Liver (tissue), 9 donors: ENCODE results near the gene WDFY3. TPM values are rescaled to one million over a fixed set of nuclear protein-coding genes. Genes with fewer than 3 reads are reported as not detected.

Source experiments
- DNase-seq: peaks from one replicate; pipeline ENCODE4 v3.0.0-alpha.2; 2017; ENCODE audit warnings: low spot score
- H3K27ac ChIP-seq, 2 donors: one replicate each; pipeline ENCODE4 v1.7.0; 2013; ENCODE audit warnings: inconsistent platforms in 2 of 2, low read length in 2 of 2, control low read depth in 1 of 2, low read depth in 1 of 2, mild to moderate bottlenecking in 1 of 2
- H3K27me3 ChIP-seq, 4 donors: one replicate each; pipeline versions ENCODE4 v1.6.1 to v1.7.0; 2013; ENCODE audit warnings: low read length in 3 of 4, inconsistent platforms in 1 of 4, mild to moderate bottlenecking in 1 of 4, moderate library complexity in 1 of 4; ENCODE audit not compliant: control insufficient read depth in 4 of 4, insufficient read depth in 4 of 4
- H3K36me3 ChIP-seq, 4 donors: one replicate each; pipeline versions ENCODE4 v1.6.1 to v1.7.0; 2013; ENCODE audit warnings: low read length in 3 of 4, mild to moderate bottlenecking in 3 of 4, low read depth in 1 of 4, moderate library complexity in 1 of 4; ENCODE audit not compliant: control insufficient read depth in 4 of 4, insufficient read depth in 3 of 4
- H3K4me1 ChIP-seq, 4 donors: one replicate each; pipeline versions ENCODE4 v1.6.1 to v1.7.0; 2013; ENCODE audit warnings: low read length in 3 of 4, mild to moderate bottlenecking in 3 of 4, moderate library complexity in 1 of 4; ENCODE audit not compliant: control insufficient read depth in 4 of 4, insufficient read depth in 4 of 4
- H3K4me3 ChIP-seq, 3 donors: one replicate each; pipeline versions ENCODE4 v1.6.1 to v1.7.0; 2013; ENCODE audit warnings: low read length in 3 of 3, control low read depth in 1 of 3, low read depth in 1 of 3, mild to moderate bottlenecking in 1 of 3
- H3K9ac ChIP-seq, 2 donors: one replicate each; pipeline ENCODE4 v1.7.0; 2013; ENCODE audit warnings: low read length in 2 of 2, mild to moderate bottlenecking in 2 of 2, moderate library complexity in 2 of 2, control low read depth in 1 of 2, low read depth in 1 of 2
- H3K9me3 ChIP-seq, 4 donors: one replicate each; pipeline versions ENCODE4 v1.6.1 to v1.7.0; 2013; ENCODE audit warnings: low read length in 3 of 4; ENCODE audit not compliant: control insufficient read depth in 4 of 4
- CTCF ChIP-seq: fragments of 150-350 bp; IDR thresholded peaks from 2 replicates; pipeline ENCODE4 v1.5.1; 2017; ENCODE audit warnings: improper control_type of control experiment, low read depth, low read length; ENCODE audit not compliant: missing input control
- FOXA1 ChIP-seq: IDR thresholded peaks from 2 replicates; pipeline ENCODE4 v1.6.1; 2016; ENCODE audit warnings: antibody characterized with exemption
- FOXA2 ChIP-seq: IDR thresholded peaks from 2 replicates; pipeline ENCODE4 v1.6.1; 2016; ENCODE audit warnings: antibody characterized with exemption
- GABPA ChIP-seq, 2 donors: IDR thresholded peaks in 1 of 2; conservative IDR thresholded peaks in 1 of 2; 2 replicates each; pipeline ENCODE4 v1.6.1; 2016; ENCODE audit warnings: antibody characterized with exemption in 2 of 2, mild to moderate bottlenecking in 1 of 2, moderate library complexity in 1 of 2
- HNF4A ChIP-seq, 2 donors: conservative IDR thresholded peaks; 2 replicates each; pipeline ENCODE4 v1.6.1; 2016; ENCODE audit warnings: antibody characterized with exemption in 2 of 2, mild to moderate bottlenecking in 2 of 2
- HNF4G ChIP-seq: IDR thresholded peaks from 2 replicates; pipeline ENCODE4 v1.6.1; 2016; ENCODE audit warnings: antibody characterized with exemption
- JUND ChIP-seq, 2 donors: IDR thresholded peaks; 2 replicates each; pipeline ENCODE4 v1.6.1; 2016; ENCODE audit warnings: antibody characterized with exemption in 2 of 2
- NR2F2 ChIP-seq: IDR thresholded peaks from 2 replicates; pipeline ENCODE4 v1.6.1; 2016; ENCODE audit warnings: antibody characterized with exemption
- RAD21 ChIP-seq, 2 donors: IDR thresholded peaks; 2 replicates each; pipeline ENCODE4 v1.6.1; 2016; ENCODE audit warnings: antibody characterized with exemption in 2 of 2, mild to moderate bottlenecking in 2 of 2
- REST ChIP-seq: IDR thresholded peaks from 2 replicates; pipeline ENCODE4 v1.6.1; 2016; ENCODE audit warnings: antibody characterized with exemption, mild to moderate bottlenecking
- RXRA ChIP-seq, 2 donors: IDR thresholded peaks; 2 replicates each; pipeline ENCODE4 v1.6.1; 2017 to 2018; ENCODE audit warnings: antibody characterized with exemption in 2 of 2, mild to moderate bottlenecking in 1 of 2
- SP1 ChIP-seq: IDR thresholded peaks from 2 replicates; pipeline ENCODE4 v1.6.1; 2018; ENCODE audit warnings: antibody characterized with exemption, mild to moderate bottlenecking
- TAF1 ChIP-seq: conservative IDR thresholded peaks from 2 replicates; pipeline ENCODE4 v1.6.1; 2016; ENCODE audit warnings: antibody characterized with exemption, mild to moderate bottlenecking
- YY1 ChIP-seq: IDR thresholded peaks from 2 replicates; pipeline ENCODE4 v1.6.1; 2016; ENCODE audit warnings: antibody characterized with exemption, mild to moderate bottlenecking
- WGBS: extraction: QIAGEN DNeasy Blood & Tissue Kit; methylation state at CpG from one replicate; pipeline ENCODE4 v1.1.7; 2013; 5-methylcytosine and 5-hydroxymethylcytosine counted together
- polyA plus RNA-seq, 2 donors: library from polyadenylated mRNA; stranded (reverse) in 1 of 2; unstranded in 1 of 2; fragments of 200-250 nt in 1 of 2; fragments of >200 nt in 1 of 2; fragmentation: Nextera tagmentation in 1 of 2; extraction: Ambion mirVana in 1 of 2; gene quantifications; one replicate each; pipeline versions ENCODE4 v1.2.1 to v1.2.3, GENCODE V29; 2013 to 2015
- total RNA-seq, 2 donors: library from RNA; depleted of rRNA; stranded (reverse); fragments of >200 nt; gene quantifications; one replicate each; pipeline ENCODE4 v1.2.3, GENCODE V29; 2014
- TF ChIP-seq, protein P1 (sequence below): IDR thresholded peaks from 2 replicates; pipeline ENCODE4 v1.6.1; 2016; ENCODE audit warnings: antibody characterized with exemption
- TF ChIP-seq, protein P2 (sequence below): IDR thresholded peaks from 2 replicates; pipeline ENCODE4 v1.6.1; 2016; ENCODE audit warnings: antibody characterized with exemption
- donor health status: healthy.
- donor health status: healthy.
- donor health status: healthy.
- donor health status: healthy.
- donor health status: healthy.

The WDFY3 gene
- total and polyA plus RNA-seq, 4 donors = 3.2 to 50.5 (median 19.2) TPM

- TF ChIP-seq, protein P1, sequence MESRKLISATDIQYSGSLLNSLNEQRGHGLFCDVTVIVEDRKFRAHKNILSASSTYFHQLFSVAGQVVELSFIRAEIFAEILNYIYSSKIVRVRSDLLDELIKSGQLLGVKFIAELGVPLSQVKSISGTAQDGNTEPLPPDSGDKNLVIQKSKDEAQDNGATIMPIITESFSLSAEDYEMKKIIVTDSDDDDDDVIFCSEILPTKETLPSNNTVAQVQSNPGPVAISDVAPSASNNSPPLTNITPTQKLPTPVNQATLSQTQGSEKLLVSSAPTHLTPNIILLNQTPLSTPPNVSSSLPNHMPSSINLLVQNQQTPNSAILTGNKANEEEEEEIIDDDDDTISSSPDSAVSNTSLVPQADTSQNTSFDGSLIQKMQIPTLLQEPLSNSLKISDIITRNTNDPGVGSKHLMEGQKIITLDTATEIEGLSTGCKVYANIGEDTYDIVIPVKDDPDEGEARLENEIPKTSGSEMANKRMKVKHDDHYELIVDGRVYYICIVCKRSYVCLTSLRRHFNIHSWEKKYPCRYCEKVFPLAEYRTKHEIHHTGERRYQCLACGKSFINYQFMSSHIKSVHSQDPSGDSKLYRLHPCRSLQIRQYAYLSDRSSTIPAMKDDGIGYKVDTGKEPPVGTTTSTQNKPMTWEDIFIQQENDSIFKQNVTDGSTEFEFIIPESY = no peak
- TF ChIP-seq, protein P2, sequence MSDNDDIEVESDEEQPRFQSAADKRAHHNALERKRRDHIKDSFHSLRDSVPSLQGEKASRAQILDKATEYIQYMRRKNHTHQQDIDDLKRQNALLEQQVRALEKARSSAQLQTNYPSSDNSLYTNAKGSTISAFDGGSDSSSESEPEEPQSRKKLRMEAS = no peak
- TF ChIP-seq RXRA (IDR thresholded peaks at IDR 0.05) = no peak
- TF ChIP-seq FOXA2 = no peak
- TF ChIP-seq YY1 = no peak
- TF ChIP-seq RAD21 (IDR thresholded peaks at IDR 0.05) = no peak
- TF ChIP-seq TAF1 = no peak
These were observed 34.5 kb downstream of the WDFY3 start (continued) for GRCh38 chr4:84931961-84932360.

- no peaks in the 10 kb centered on the region for H3K4me1 ChIP-seq
- H3K27me3 ChIP-seq = no peaks in the 10 kb centered on the region
- DNase-seq = no peak
- TF ChIP-seq HNF4A (conservative IDR thresholded peaks at IDR 0.05) = no peak
- no peak for TF ChIP-seq RXRA (IDR thresholded peaks at IDR 0.05)
- TF ChIP-seq CTCF = no peak
- TF ChIP-seq, protein P2 = no peak
- TF ChIP-seq, protein P1 = no peak
- TF ChIP-seq TAF1 = no peak
- TF ChIP-seq SP1 = no peak
- no peak for TF ChIP-seq JUND (IDR thresholded peaks at IDR 0.05)
- 96% methylated on average over 2 of the region's 2 CpGs for WGBS
- H3K27ac ChIP-seq = no peak overlapping the region
- no peak overlapping the region for H3K4me3 ChIP-seq
- no peak overlapping the region for H3K9ac ChIP-seq
- H3K9me3 ChIP-seq = no peaks in the 10 kb centered on the region
- H3K36me3 ChIP-seq = peaks cover 0 to 9% (median 2%) of the 10 kb centered on the region in 4 donors
These were observed 35.2 kb downstream of the WDFY3 start for GRCh38 chr4:84931274-84931673.

DNA sequence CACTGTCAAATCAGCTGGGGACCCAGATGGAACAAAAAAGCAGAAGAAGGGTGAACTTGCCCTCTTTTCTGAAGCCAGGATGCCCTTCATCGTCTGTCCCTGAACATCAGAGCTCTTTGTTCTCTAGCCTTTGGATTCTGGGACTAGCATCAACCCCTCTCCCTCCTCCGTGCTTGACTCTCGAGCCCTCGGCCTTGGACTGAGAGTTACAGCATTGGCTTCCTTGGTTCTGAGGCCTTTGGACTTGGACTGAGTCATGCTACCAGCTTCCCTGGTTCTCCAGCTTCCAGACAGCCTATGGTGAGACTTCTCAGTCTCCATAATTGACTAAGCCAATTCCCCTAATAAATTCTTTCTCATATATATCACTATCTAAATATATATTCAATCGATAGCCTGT is 38.4 kb downstream of the WDFY3 start:
- WGBS = 95% methylated on average over 5 of the region's 5 CpGs
- H3K27me3 ChIP-seq = no peaks in the 10 kb centered on the region
- no peak overlapping the region for H3K9ac ChIP-seq
- DNase-seq = no peak
- H3K27ac ChIP-seq = no peak overlapping the region
- no peaks in the 10 kb centered on the region for H3K9me3 ChIP-seq
- H3K4me3 ChIP-seq = no peak overlapping the region
- no peaks in the 10 kb centered on the region for H3K4me1 ChIP-seq
- peaks cover 0 to 9% (median 2%) of the 10 kb centered on the region in 4 donors for H3K36me3 ChIP-seq
- TF ChIP-seq RXRA (IDR thresholded peaks at IDR 0.05) (no peak), HNF4A (conservative IDR thresholded peaks at IDR 0.05) (no peak), NR2F2 (no peak), RAD21 (IDR thresholded peaks at IDR 0.05) (no peak), TAF1 (no peak), GABPA (IDR thresholded peaks at IDR 0.05 in 1 of 2, conservative IDR thresholded peaks at IDR 0.05 in 1 of 2) (no peak), FOXA1 (no peak), YY1 (no peak), SP1 (no peak), HNF4G (no peak), JUND (IDR thresholded peaks at IDR 0.05) (no peak), CTCF (no peak), REST (no peak)
- TF ChIP-seq, protein P2 = no peak
